SK-N-SH (cell line): ENCODE measurements around the gene IFT122. TPM values are rescaled to one million over a fixed set of nuclear protein-coding genes. Genes with fewer than 3 reads are reported as not detected.

Source experiments
- CTCF ChIA-PET: fragments of 300-600, 350-600 bp; formaldehyde crosslinking; extraction: SDS; loops from one replicate; lab custom pipeline; 2021; lab: Yijun Ruan, JAX
- POLR2A ChIA-PET: fragments of 350-600 bp; sonication (Branson Sonifier 250); formaldehyde crosslinking; extraction: SDS; loops from one replicate; lab custom pipeline; 2020; ENCODE audit warnings: antibody characterized with exemption, inconsistent platforms; lab: Yijun Ruan, JAX
- DNase-seq: peaks from one replicate; pipeline ENCODE4 v3.0.0; 2012
- H2AFZ ChIP-seq: fragments of 200-600 bp; sonication (generic); 2 replicates; pipeline ENCODE4 v1.8.1; 2016; ENCODE audit warnings: antibody characterized with exemption, mild to moderate bottlenecking, low read depth
- H3F3A ChIP-seq: fragments of 200-600 bp; sonication (generic); replicated peaks from 2 replicates; pipeline ENCODE3; 2016; ENCODE audit warnings: antibody characterized with exemption, mild to moderate bottlenecking; ENCODE audit not compliant: insufficient read depth
- H3K27ac ChIP-seq, 2 experiments: fragments of 200-500 bp in 1 of 2; fragments of 200-600 bp in 1 of 2; sonication (Bioruptor generic) in 1 of 2; sonication (generic), shearing (Covaris generic) in 1 of 2; 2 replicates each; pipeline versions ENCODE4 v1.5.1 to v1.6.1; 2014 to 2016; ENCODE audit warnings: low read depth in 2 of 2, inconsistent platforms in 1 of 2, low read length in 1 of 2, mild to moderate bottlenecking in 1 of 2, mixed read lengths in 1 of 2
- H3K27me3 ChIP-seq: fragments of 200-600 bp; sonication (generic), shearing (Covaris generic); 2 replicates; pipeline ENCODE4 v1.6.1; 2016; ENCODE audit warnings: mixed run types; ENCODE audit not compliant: insufficient read depth
- H3K36me3 ChIP-seq, 2 experiments: fragments of 200-500 bp in 1 of 2; fragments of 200-600 bp in 1 of 2; sonication (Bioruptor generic) in 1 of 2; sonication (generic) in 1 of 2; replicated peaks in 1 of 2; 2 replicates each; pipeline versions ENCODE3 to v1.5.1; 2014 to 2016; ENCODE audit warnings: low read length in 1 of 2, mild to moderate bottlenecking in 1 of 2; ENCODE audit not compliant: insufficient read depth in 2 of 2, control insufficient read depth in 1 of 2
- H3K4me1 ChIP-seq, 2 experiments: fragments of 200-500 bp in 1 of 2; fragments of 200-600 bp in 1 of 2; sonication (Bioruptor generic) in 1 of 2; sonication (generic), shearing (Covaris generic) in 1 of 2; 2 replicates each; pipeline versions ENCODE4 v1.5.1 to v1.6.1; 2014 to 2016; ENCODE audit warnings: low read depth in 1 of 2, low read length in 1 of 2, mixed run types in 1 of 2; ENCODE audit not compliant: insufficient read depth in 2 of 2, control insufficient read depth in 1 of 2
- H3K4me2 ChIP-seq: fragments of 200-600 bp; sonication (generic), shearing (Covaris generic); 2 replicates; pipeline ENCODE4 v1.6.1; 2017; ENCODE audit warnings: mixed run types
- H3K4me3 ChIP-seq, 2 experiments: fragments of 200-500 bp in 1 of 2; fragments of 200-600 bp in 1 of 2; sonication (Bioruptor generic) in 1 of 2; sonication (generic), shearing (Covaris generic) in 1 of 2; 2 replicates each; pipeline versions ENCODE4 v1.5.1 to v1.8.1; 2014 to 2016; ENCODE audit warnings: low read depth in 2 of 2, inconsistent platforms in 1 of 2, low read length in 1 of 2, mild to moderate bottlenecking in 1 of 2, mixed read lengths in 1 of 2, moderate library complexity in 1 of 2
- H3K79me2 ChIP-seq: fragments of 200-600 bp; sonication (generic); 2 replicates; pipeline ENCODE4 v1.8.1; 2017; ENCODE audit warnings: mild to moderate bottlenecking; ENCODE audit not compliant: insufficient read depth
- H3K9ac ChIP-seq: fragments of 200-600 bp; sonication (generic); 2 replicates; pipeline ENCODE4 v1.6.1; 2017; ENCODE audit warnings: mixed run types
- H3K9me2 ChIP-seq: fragments of 200-600 bp; sonication (generic); 2 replicates; pipeline ENCODE4 v1.6.1; 2017; ENCODE audit warnings: mixed run types
- H3K9me3 ChIP-seq: fragments of 200-600 bp; sonication (generic); 2 replicates; pipeline ENCODE4 v1.6.1; 2017; ENCODE audit warnings: mixed run types, mild to moderate bottlenecking, moderate library complexity
- H4K20me1 ChIP-seq: fragments of 200-600 bp; sonication (generic); 2 replicates; pipeline ENCODE4 v1.6.1; 2017; ENCODE audit warnings: mild to moderate bottlenecking, mixed run types; ENCODE audit not compliant: insufficient read depth
- CTCF ChIP-seq: fragments of 200-600 bp; sonication (generic); IDR thresholded peaks from 2 replicates; pipeline ENCODE4 v1.6.1; 2017; ENCODE audit warnings: antibody characterized with exemption, mild to moderate bottlenecking, moderate library complexity
- ELF1 ChIP-seq: IDR thresholded peaks from 2 replicates; pipeline ENCODE4 v1.4.0; 2012
- EP300 ChIP-seq, 2 experiments: IDR thresholded peaks; 2 replicates each; pipeline versions ENCODE4 v1.4.0 to v1.6.1; 2012; ENCODE audit warnings: borderline replicate concordance in 1 of 2, low read depth in 1 of 2, low read length in 1 of 2
- FOSL2 ChIP-seq: IDR thresholded peaks from 2 replicates; pipeline ENCODE4 v1.4.0; 2012; ENCODE audit warnings: low read depth, mild to moderate bottlenecking, moderate library complexity, borderline replicate concordance
- IRF3 ChIP-seq: fragments of 150-350 bp; IDR thresholded peaks from 2 replicates; pipeline ENCODE4 v1.6.1; 2016; ENCODE audit warnings: mild to moderate bottlenecking, low read depth, low read length
- MAX ChIP-seq: IDR thresholded peaks from 2 replicates; pipeline ENCODE4 v1.4.0; 2012; ENCODE audit warnings: low read depth
- MEF2A ChIP-seq: IDR thresholded peaks from 2 replicates; pipeline ENCODE4 v1.4.0; 2012; ENCODE audit warnings: low read depth, borderline replicate concordance
- NFIC ChIP-seq: IDR thresholded peaks from 2 replicates; pipeline ENCODE4 v1.4.0; 2012; ENCODE audit warnings: borderline replicate concordance
- POLR2AphosphoS5 ChIP-seq: IDR thresholded peaks from 2 replicates; pipeline ENCODE4 v1.6.1; 2012; ENCODE audit warnings: low read depth, low read length
- RCOR1 ChIP-seq: fragments of 150-350 bp; IDR thresholded peaks from 2 replicates; pipeline ENCODE4 v1.6.1; 2017; ENCODE audit warnings: antibody characterized with exemption, low read length
- REST ChIP-seq: IDR thresholded peaks from 2 replicates; pipeline ENCODE4 v1.6.1; 2012; ENCODE audit warnings: mild to moderate bottlenecking, low read depth, low read length, moderate library complexity
- RXRA ChIP-seq: IDR thresholded peaks from 2 replicates; pipeline ENCODE4 v1.4.0; 2012; ENCODE audit warnings: low read depth, mild to moderate bottlenecking, borderline replicate concordance
- USF2 ChIP-seq: fragments of 150-350 bp; IDR thresholded peaks from 2 replicates; pipeline ENCODE4 v1.6.1; 2017; ENCODE audit warnings: antibody characterized with exemption, low read length, low read depth, borderline replicate concordance
- YY1 ChIP-seq: IDR thresholded peaks from 2 replicates; pipeline ENCODE4 v1.4.0; 2012; ENCODE audit warnings: low read depth, mild to moderate bottlenecking
- WGBS: methylation state at CpG from one replicate; pipeline ENCODE4 v1.1.6; 2017; ENCODE audit warnings: low lambda C conversion rate; 5-methylcytosine and 5-hydroxymethylcytosine counted together
- polyA plus RNA-seq, 3 experiments: library from polyadenylated mRNA; depleted of rRNA; stranded (reverse); fragments of >200 nt; gene quantifications; 2 replicates each; pipeline ENCODE4 v1.2.3, GENCODE V29; 2012

The IFT122 gene
- polyA plus RNA-seq, 1 of the 3 experiments (the other 2 are of a cell fraction), result 20.1 TPM

- TF ChIP-seq NFIC, result no peak
- TF ChIP-seq MEF2A, result no peak
- no peak for TF ChIP-seq YY1
- no peak for TF ChIP-seq IRF3
- TF ChIP-seq USF2, result no peak
- no peak for TF ChIP-seq POLR2AphosphoS5
- TF ChIP-seq CTCF, result no peak
- no peak for TF ChIP-seq ELF1
- TF ChIP-seq FOSL2, result no peak
- no peak for TF ChIP-seq EP300 (IDR thresholded peaks at IDR 0.05; ENCODE audit: borderline replicate concordance in 1 of 2, low read depth in 1 of 2, low read length in 1 of 2)
- no peak for TF ChIP-seq MAX
- no peak for TF ChIP-seq RXRA
- no peak for TF ChIP-seq RCOR1
- no peak for TF ChIP-seq REST
- Histone ChIP-seq H3K4me2 (no peak overlapping the region), H3F3A (no peaks in the 10 kb centered on the region), H3K79me2 (no peaks in the 10 kb centered on the region), H3K9ac (no peak overlapping the region), H3K9me2 (no peaks in the 10 kb centered on the region), H3K36me3 (peaks cover 9 to 16% of the 10 kb centered on the region in 2 experiments), H3K9me3 (no peaks in the 10 kb centered on the region), H3K4me1 (no peaks in the 10 kb centered on the region), H4K20me1 (no peaks in the 10 kb centered on the region), H2AFZ (no peak overlapping the region), H3K27me3 (no peaks in the 10 kb centered on the region), H3K4me3 (no peak overlapping the region), H3K27ac (no peak overlapping the region)
- CTCF ChIA-PET, result interaction anchor here (1.2 kb wide), 1 partner anchor 10 kb away, joined by 4 read pairs; no protein-coding TSS in a partner anchor
- POLR2A ChIA-PET, result no interaction called here
- no peak for DNase-seq
- WGBS, result 99% methylated on average over 6 of the region's 6 CpGs
Observed at GRCh38 chr3:129461461-129462146, 21.6 kb downstream of the IFT122 start.
